GM19328 (cell line): ENCODE results near the gene S100A4.

Experiments
- ATAC-seq: cut with Tn5 transposase; IDR thresholded peaks from one replicate; pipeline ENCODE4 v1.9.1; 2021; ENCODE audit warnings: mild to moderate bottlenecking, moderate library complexity; ENCODE audit not compliant: unreplicated experiment

S100A4 gene

DNA sequence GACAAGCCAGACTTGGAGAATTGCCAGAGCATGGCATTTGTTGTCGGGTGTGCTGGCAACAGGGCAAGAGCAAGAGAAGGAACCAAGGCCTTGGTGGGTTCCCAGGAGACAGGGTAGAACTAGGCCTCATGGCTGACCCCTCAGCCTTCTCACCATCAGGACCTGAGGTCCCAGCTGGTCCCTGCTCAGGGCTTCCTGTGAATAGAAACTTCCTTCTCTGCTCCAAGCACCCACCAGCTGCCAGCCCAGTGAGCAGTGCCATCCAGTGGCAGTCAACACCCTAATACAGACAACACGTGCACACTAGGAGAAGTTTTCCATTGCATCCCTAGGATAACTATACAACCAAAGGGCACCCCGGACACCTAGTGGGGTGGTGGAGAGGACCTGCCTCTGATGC is 32.6 kb downstream of the S100A4 start:
- no peak for ATAC-seq

DNA sequence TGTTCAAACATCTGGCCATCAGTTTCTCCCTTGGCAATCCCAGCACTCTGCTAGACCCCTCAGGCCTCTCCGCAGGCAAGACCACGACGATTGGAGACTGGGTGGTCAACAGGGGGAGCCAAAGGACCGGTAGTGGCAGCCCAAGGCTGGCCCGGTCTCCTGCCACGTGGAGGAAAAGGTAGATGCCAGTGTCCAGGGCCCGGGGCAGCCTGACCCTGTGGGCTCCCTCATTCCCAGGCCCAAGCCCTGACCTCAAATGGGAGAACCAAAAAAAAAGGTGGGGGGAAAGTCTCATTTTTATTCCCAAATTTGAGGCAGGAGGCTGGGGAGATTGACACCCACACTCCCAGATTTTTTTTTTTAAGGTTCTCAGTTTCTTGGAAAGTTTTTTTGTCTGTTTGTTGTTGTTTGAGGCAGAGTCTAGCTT is 34.6 kb downstream of the S100A4 start:
- no peak for ATAC-seq

DNA sequence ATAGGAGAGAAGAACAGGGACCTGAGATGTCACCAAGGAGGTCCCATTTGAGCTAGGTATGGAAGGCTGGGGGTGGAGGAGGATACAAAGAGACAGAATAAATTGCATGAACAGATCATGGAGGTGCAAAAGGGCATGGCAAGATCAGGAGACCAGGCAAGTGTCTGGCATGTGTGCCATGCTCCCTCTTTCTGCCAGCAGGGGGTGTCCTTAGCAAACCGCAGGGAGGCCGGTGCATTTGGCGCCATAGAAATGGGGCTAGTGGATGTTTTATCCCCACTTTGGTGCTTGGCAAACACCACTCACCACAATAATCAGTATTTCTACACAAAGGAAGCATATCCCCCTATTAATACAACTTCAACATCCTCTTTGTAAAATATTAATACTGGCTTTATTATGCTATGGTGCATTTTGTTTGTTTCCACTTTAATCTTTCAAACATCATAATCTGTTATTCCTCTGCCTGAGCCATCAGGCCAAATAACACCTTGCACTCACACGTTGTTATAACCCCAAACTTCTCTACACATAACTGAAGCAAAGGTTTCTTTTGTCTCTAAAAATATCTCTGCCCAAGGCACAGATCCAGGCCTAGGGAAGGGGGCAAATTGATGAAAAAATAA is 35.8 kb downstream of the S100A4 start:
- no peak for ATAC-seq

DNA sequence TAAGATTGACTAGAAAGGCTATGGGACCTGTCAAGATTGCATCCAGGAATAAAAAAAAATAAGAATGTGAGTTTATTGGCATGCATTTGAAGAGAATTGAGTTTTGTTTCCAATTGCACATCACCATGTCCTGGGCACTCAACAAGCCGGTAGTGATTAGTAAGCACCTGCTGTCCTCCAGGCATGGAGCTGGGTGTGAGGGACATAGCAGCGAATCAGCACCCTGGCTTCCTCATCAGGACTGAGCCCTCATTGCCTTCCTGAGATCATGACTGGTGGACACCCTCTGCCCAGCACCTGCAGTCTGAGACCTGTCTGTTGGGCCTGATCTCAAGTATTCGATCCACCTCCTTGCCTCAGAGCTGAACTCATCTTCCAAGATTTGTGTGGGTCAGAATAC is 36.6 kb downstream of the S100A4 start:
- no peak for ATAC-seq

DNA sequence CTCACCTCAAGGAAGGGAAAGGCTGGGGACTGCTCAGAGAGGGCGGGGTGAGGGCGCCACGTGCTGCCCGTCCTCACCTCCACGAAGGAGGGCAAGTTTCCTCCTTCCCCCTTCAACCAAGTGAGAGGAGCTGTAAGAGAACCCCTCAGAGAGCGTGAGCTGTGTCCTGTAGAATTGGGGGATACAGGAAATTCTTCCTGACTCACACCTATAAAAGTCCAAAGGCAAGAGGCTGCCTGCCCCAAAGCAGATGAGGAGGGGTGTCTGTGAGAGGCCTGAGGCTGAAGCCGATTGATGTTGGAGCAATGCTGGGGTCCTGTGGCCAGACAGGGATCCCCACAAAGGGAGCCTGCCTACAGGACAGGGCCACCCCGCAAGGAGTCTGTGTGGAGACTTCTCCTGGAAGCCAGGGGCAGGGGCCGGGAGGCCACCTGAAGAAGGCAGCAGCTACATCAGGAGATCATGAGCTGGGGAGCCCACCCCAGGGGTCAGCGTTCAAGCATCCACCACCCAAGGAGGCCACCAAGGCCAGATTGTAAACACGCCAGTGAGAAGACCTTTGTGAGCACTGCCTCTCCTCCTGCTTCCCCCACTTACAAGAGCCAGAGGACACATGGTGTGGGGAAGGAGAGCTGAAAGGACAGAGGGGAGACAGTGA is 37.6 kb downstream of the S100A4 start:
- no peak for ATAC-seq

DNA sequence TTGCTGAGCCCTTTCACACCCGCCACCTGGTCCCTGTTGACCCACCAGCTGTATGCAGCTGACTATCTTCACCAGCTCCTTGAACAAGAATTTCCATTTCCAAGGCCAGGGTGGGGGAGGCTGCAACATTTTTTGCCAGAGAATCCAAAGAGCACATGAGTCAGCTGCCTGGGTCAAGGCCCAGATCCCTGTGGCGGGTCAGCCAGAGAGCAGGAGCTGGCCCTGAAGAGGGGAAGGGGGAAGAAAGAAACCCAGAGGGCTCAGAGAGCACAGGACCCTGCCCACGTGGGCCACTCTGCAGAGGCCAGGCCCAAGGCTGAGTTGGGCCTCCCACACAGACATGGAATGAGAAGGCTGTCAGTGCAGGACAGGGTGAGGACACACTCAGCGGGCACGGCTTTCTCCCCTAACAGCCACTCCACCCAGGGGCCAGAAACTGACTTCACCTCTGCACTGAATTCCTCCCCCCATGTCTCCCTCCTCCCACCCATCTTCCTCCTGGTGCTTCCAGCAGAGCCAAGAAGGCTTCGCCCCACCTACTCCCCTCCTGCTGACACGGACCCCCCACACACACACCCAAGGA is 38.7 kb downstream of the S100A4 start:
- ATAC-seq = no peak

DNA sequence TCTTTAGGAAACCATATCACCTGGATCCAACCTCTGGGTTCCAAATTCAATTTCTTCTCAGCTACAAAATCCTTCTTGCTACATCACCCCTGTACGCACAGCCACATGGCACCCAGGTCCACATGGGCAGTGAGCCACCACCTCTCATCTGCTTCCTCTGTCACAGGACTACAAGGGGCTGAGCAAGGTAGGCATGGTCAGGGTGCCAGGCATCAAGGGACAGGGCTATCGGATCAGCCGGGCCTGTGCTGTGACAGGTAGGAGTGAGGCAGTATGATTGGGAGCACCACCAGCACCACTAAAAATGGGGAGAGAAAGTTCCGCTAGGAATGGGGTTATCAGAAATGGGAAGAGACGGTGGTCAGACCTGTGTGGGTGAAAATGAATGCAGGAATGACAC is 39.2 kb downstream of the S100A4 start:
- ATAC-seq = no peak

DNA sequence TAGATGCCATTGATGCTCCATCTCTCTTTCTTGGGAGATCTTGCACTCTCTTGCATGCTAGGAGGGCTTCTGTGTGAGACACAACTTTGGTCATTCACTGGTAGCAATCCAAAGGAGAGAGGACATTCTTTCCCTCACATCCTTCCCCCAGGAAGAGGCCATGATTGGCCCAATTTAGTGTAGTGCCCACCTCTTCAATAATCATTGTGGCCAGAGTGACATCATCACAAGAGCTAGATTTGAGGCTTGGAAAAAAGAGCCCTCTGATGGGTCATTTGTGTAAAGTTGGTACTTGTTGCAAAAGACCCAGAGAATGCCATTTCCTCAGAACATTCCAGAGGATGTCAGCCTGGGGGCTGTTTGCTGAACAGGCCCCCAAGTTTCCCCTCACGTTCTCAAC is 40.0 kb downstream of the S100A4 start:
- no peak for ATAC-seq

DNA sequence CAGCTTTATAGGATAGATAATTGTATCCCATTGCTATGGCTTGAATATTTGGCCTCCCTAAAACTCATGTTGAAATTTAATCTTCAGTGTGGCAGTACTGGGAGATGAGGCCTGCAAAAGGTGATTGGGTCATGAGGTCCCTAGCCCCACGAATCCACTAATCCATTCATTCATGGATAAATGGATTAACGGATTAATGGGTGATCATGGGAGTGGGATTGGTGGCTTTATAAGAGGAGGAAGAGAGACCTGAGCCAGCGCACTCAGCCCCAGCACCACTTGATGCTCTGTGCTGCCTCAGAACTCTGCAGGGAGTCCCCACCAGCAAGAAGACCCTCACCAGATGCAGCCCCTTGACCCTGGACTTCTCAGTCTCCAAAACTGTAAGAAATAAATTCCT is 41.8 kb downstream of the S100A4 start:
- no peak for ATAC-seq

DNA sequence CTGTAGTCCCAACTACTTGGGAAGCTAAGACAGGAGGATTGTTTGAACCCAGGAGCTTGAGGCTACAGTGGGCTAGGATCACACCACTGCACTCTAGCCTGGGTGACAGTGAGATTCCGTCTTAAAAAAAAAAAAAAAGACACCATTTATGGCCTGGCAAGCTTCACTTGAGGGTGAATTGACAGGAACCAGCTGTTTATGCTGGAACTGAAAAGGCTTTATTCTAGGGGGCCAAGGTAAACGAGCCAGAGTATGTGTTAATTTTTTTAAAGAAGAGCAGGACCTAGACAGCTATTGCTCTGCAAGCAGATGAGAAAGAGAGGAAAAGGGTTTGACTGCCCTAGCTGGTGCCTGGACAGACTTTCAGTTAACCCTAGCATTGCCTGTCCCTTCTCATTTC is 46.9 kb downstream of the S100A4 start:
- ATAC-seq = no peak

DNA sequence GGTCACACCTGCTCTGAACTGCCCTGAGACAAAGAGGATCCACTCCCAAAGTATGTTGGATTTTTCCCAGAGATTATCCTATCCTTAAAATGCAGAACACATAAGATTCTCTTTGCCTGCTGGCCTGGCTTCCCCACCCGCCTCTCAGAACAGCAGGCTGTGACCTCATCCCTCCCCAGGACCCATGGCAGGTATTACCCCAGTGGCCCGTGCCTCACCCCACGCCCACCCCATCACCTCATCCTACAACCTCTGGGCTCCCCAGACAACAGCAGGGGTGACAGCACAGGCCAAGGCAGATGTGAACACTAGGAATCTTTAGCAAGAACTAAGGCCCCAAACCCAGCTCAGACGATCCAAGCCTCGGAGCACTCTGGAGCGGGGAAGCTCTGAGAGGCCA is 50.1 kb downstream of the S100A4 start:
- ATAC-seq = no peak

DNA sequence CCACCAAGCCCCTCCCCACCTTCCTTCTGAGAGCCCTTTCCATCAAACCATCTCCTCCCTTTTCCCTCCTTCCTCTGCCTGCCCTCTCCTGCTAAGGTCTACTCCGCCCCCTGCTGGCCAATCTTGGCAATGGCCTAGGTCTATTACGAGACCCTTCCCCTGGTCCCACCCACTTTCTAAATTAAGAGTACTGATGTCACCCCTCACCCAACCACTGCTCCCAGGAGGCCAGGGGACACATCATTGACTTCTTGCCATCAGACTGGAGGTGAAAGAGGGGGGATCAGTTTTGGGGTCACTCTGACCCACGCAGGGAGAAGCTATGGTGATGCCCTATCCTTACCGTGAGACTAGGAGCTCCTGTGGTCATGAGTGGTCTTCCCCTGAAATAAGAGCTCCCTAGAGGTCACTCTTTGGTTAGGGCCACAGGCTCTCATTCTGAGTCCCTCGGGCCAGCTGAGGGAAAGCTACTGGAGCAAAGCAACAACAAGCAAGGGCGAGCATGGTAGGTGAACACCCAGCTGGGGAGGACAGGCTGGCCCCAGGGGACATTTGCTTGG is 50.5 kb downstream of the S100A4 start:
- ATAC-seq = no peak
